H1 (cell line): Measurements from ENCODE around the gene SYNRG. TPM values are rescaled to one million over a fixed set of nuclear protein-coding genes. Genes with fewer than 3 reads are reported as not detected.

Source experiments
- CTCF ChIA-PET: fragments of 300-600 bp; sonication (Branson Sonifier 250); formaldehyde crosslinking; loops from one replicate; lab custom pipeline; 2021; ENCODE audit not compliant: partially characterized antibody; lab: Charles Lee
- POLR2A ChIA-PET: fragments of 300-600 bp; sonication (Branson Sonifier 250); formaldehyde crosslinking; loops from one replicate; lab custom pipeline; 2021; ENCODE audit warnings: inconsistent platforms; ENCODE audit not compliant: partially characterized antibody; lab: Charles Lee
- DNase-seq, 2 experiments: peaks; one replicate each; pipeline versions ENCODE4 v3.0.0 to v3.0.0-alpha.2; 2010 to 2022; ENCODE audit warnings: low spot score in 2 of 2, low read depth in 1 of 2, mixed read lengths in 1 of 2
- FAIRE-seq: peaks from 2 replicates; lab custom pipeline; 2011; peaks lifted over from hg19 to GRCh38; lab: Jason Lieb, UNC
- H2AFZ ChIP-seq: 2 replicates; pipeline ENCODE4 v1.8.1; 2012; ENCODE audit warnings: low read length, inconsistent platforms
- H2AK5ac ChIP-seq: 2 replicates; pipeline ENCODE4 v1.6.1; 2013; ENCODE audit warnings: low read depth, low read length
- H2BK120ac ChIP-seq: replicated peaks from 2 replicates; pipeline ENCODE3; 2013; ENCODE audit warnings: low read depth, low read length, inconsistent platforms
- H2BK12ac ChIP-seq: 2 replicates; pipeline ENCODE4 v1.6.1; 2013; ENCODE audit warnings: low read depth, low read length
- H2BK15ac ChIP-seq: 2 replicates; pipeline ENCODE4 v1.6.1; 2013; ENCODE audit warnings: low read length
- H2BK20ac ChIP-seq: 2 replicates; pipeline ENCODE4 v1.6.1; 2013; ENCODE audit warnings: low read length
- H2BK5ac ChIP-seq: 2 replicates; pipeline ENCODE4 v1.6.1; 2013; ENCODE audit warnings: low read depth, low read length
- H3K14ac ChIP-seq: 2 replicates; pipeline ENCODE4 v1.6.1; 2013; ENCODE audit warnings: inconsistent platforms; ENCODE audit not compliant: insufficient read length
- H3K18ac ChIP-seq: 2 replicates; pipeline ENCODE4 v1.6.1; 2013; ENCODE audit warnings: low read length; ENCODE audit errors: extremely low read depth
- H3K23ac ChIP-seq: 2 replicates; pipeline ENCODE4 v1.6.1; 2013; ENCODE audit warnings: inconsistent platforms; ENCODE audit not compliant: insufficient read length
- H3K23me2 ChIP-seq: 2 replicates; pipeline ENCODE4 v1.6.1; 2013; ENCODE audit warnings: low read depth, low read length
- H3K27ac ChIP-seq: 2 replicates; pipeline ENCODE4 v1.6.1; 2011; ENCODE audit warnings: low read depth, low read length, inconsistent platforms
- H3K27me3 ChIP-seq, 4 experiments: replicated peaks in 1 of 4; 1 replicate in 1 of 4; 2 replicates in 3 of 4; pipeline versions ENCODE4 v1.6.1 to v1.8.1; 2011 to 2013; ENCODE audit warnings: low read length in 3 of 4, mild to moderate bottlenecking in 3 of 4, inconsistent platforms in 2 of 4, mixed read lengths in 2 of 4, moderate library complexity in 1 of 4; ENCODE audit not compliant: control insufficient read depth in 3 of 4, insufficient read depth in 3 of 4; ENCODE audit errors: extremely low read depth in 1 of 4
- H3K36me3 ChIP-seq, 4 experiments: 2 replicates each; pipeline versions ENCODE4 v1.6.1 to v1.8.1; 2011 to 2013; ENCODE audit warnings: mild to moderate bottlenecking in 4 of 4, low read length in 3 of 4, moderate library complexity in 2 of 4, control low read depth in 1 of 4, inconsistent platforms in 1 of 4; ENCODE audit not compliant: insufficient read depth in 4 of 4, control insufficient read depth in 2 of 4
- H3K4ac ChIP-seq: replicated peaks from 2 replicates; pipeline ENCODE3; 2013; ENCODE audit warnings: low read length, low read depth, mixed read lengths, inconsistent platforms; ENCODE audit not compliant: insufficient read length
- H3K4me1 ChIP-seq, 4 experiments: replicated peaks in 1 of 4; 1 replicate in 1 of 4; 2 replicates in 3 of 4; pipeline versions ENCODE4 v1.6.1 to v1.8.1; 2011 to 2013; ENCODE audit warnings: low read length in 3 of 4, inconsistent platforms in 2 of 4, mixed read lengths in 1 of 4; ENCODE audit not compliant: insufficient read depth in 4 of 4, control insufficient read depth in 3 of 4
- H3K4me2 ChIP-seq, 2 experiments: 2 replicates each; pipeline versions ENCODE4 v1.6.1 to v1.8.1; 2011 to 2013; ENCODE audit warnings: low read depth in 2 of 2, low read length in 2 of 2, control low read depth in 1 of 2, inconsistent platforms in 1 of 2, mild to moderate bottlenecking in 1 of 2; ENCODE audit not compliant: insufficient read depth in 1 of 2
- H3K4me3 ChIP-seq, 4 experiments: fragments of 200-600, 300-600 bp in 1 of 4; sonication (generic), shearing (Covaris generic), sonication (Bioruptor Twin) in 1 of 4; 2 replicates each; pipeline versions ENCODE4 v1.5.1 to v1.8.1; 2011 to 2016; ENCODE audit warnings: low read length in 4 of 4, low read depth in 3 of 4, control low read depth in 2 of 4, inconsistent platforms in 2 of 4, mild to moderate bottlenecking in 2 of 4, mixed read lengths in 1 of 4, moderate library complexity in 1 of 4; ENCODE audit not compliant: insufficient read depth in 2 of 4; ENCODE audit errors: extremely low read depth in 1 of 4
- H3K56ac ChIP-seq: replicated peaks from 2 replicates; pipeline ENCODE3; 2013; ENCODE audit warnings: low read depth, mild to moderate bottlenecking, mixed read lengths, low read length, inconsistent platforms; ENCODE audit not compliant: insufficient read length
- H3K79me1 ChIP-seq: 2 replicates; pipeline ENCODE4 v1.6.1; 2013; ENCODE audit warnings: low read depth, low read length, control low read depth
- H3K79me2 ChIP-seq, 2 experiments: 2 replicates each; pipeline versions ENCODE4 v1.6.1 to v1.8.1; 2012 to 2013; ENCODE audit warnings: low read length in 2 of 2, mild to moderate bottlenecking in 2 of 2, inconsistent platforms in 1 of 2; ENCODE audit not compliant: insufficient read depth in 2 of 2, control insufficient read depth in 1 of 2
- H3K9ac ChIP-seq, 4 experiments: replicated peaks in 1 of 4; 1 replicate in 1 of 4; 2 replicates in 3 of 4; pipeline versions ENCODE4 v1.6.1 to v1.8.1; 2011 to 2013; ENCODE audit warnings: low read depth in 3 of 4, low read length in 3 of 4, control low read depth in 2 of 4, mild to moderate bottlenecking in 2 of 4, moderate library complexity in 2 of 4, inconsistent platforms in 1 of 4; ENCODE audit errors: extremely low read depth in 1 of 4
- H3K9me3 ChIP-seq, 2 experiments: 2 replicates each; pipeline versions ENCODE4 v1.6.1 to v1.8.1; 2012 to 2013; ENCODE audit warnings: mild to moderate bottlenecking in 2 of 2, moderate library complexity in 2 of 2, control low read depth in 1 of 2, inconsistent platforms in 1 of 2, low read depth in 1 of 2, low read length in 1 of 2, mixed read lengths in 1 of 2; ENCODE audit not compliant: insufficient read depth in 2 of 2
- H4K20me1 ChIP-seq, 2 experiments: replicated peaks in 1 of 2; 2 replicates each; pipeline versions ENCODE3 to v1.8.1; 2011 to 2013; ENCODE audit warnings: inconsistent platforms in 2 of 2, low read length in 2 of 2, mild to moderate bottlenecking in 1 of 2; ENCODE audit not compliant: insufficient read depth in 2 of 2, control insufficient read depth in 1 of 2
- H4K5ac ChIP-seq: 2 replicates; pipeline ENCODE4 v1.6.1; 2013; ENCODE audit warnings: low read length, low read depth, mixed read lengths, inconsistent platforms; ENCODE audit not compliant: insufficient read length
- H4K8ac ChIP-seq: 2 replicates; pipeline ENCODE4 v1.8.0; 2013; ENCODE audit warnings: mild to moderate bottlenecking, moderate library complexity, low read length, inconsistent platforms; ENCODE audit not compliant: insufficient read depth; ENCODE audit errors: extremely low read depth
- H4K91ac ChIP-seq: replicated peaks from 2 replicates; pipeline ENCODE3; 2013; ENCODE audit warnings: low read length, mixed read lengths, inconsistent platforms; ENCODE audit not compliant: insufficient read length
- BACH1 ChIP-seq: IDR thresholded peaks from 2 replicates; pipeline ENCODE4 v1.6.1; 2012; ENCODE audit warnings: low read length, improper control_type of control experiment
- BRCA1 ChIP-seq: IDR thresholded peaks from 2 replicates; pipeline ENCODE4 v1.6.1; 2012; ENCODE audit warnings: low read depth, low read length, improper control_type of control experiment
- CBX5 ChIP-seq: fragments of 300-800, 300-1000 bp; sonication (generic); IDR thresholded peaks from 2 replicates; pipeline ENCODE4 v1.7.1; 2016; ENCODE audit warnings: antibody characterized with exemption, low read length, low read depth
- CHD2 ChIP-seq: IDR thresholded peaks from 2 replicates; pipeline ENCODE4 v1.6.1; 2012; ENCODE audit warnings: low read length, improper control_type of control experiment
- JUN ChIP-seq: IDR thresholded peaks from 2 replicates; pipeline ENCODE4 v1.6.1; 2011; ENCODE audit warnings: low read depth, mild to moderate bottlenecking, improper control_type of control experiment, low read length
- NRF1 ChIP-seq: IDR thresholded peaks from 2 replicates; pipeline ENCODE4 v1.6.1; 2011; ENCODE audit warnings: mild to moderate bottlenecking, low read depth, low read length, improper control_type of control experiment
- POLR2AphosphoS5 ChIP-seq: IDR thresholded peaks from 2 replicates; pipeline ENCODE4 v1.6.1; 2011; ENCODE audit warnings: low read depth, low read length
- POU5F1 ChIP-seq: IDR thresholded peaks from 2 replicates; pipeline ENCODE4 v1.6.1; 2011; ENCODE audit warnings: low read depth, mild to moderate bottlenecking, low read length, moderate library complexity
- WGBS, 2 experiments: shearing (Covaris generic) in 1 of 2; methylation state at CpG; one replicate each; pipeline versions ENCODE4 v1.1.6 to v1.1.7; 2013 to 2015; ENCODE audit warnings: low lambda C conversion rate in 2 of 2, mixed read lengths in 2 of 2, inconsistent platforms in 1 of 2, low coverage in 1 of 2, missing lambda C conversion rate in 1 of 2; ENCODE audit not compliant: insufficient replicate concordance in 2 of 2, insufficient coverage in 1 of 2, insufficient read length in 1 of 2; ENCODE audit errors: extremely low coverage in 1 of 2, missing lambda C conversion rate in 1 of 2; 5-methylcytosine and 5-hydroxymethylcytosine counted together
- polyA plus RNA-seq, 7 experiments: library from polyadenylated mRNA; depleted of rRNA in 3 of 7; stranded (reverse) in 5 of 7; unstranded in 2 of 7; fragments of >200 nt in 5 of 7; fragments of 200-250 nt in 2 of 7; gene quantifications; 1 replicate in 5 of 7; 2 replicates in 1 of 7; 4 replicates in 1 of 7; pipeline versions ENCODE4 v1.2.1 to v1.2.3, GENCODE V29; 2011 to 2013; ENCODE audit warnings: missing spikeins in 2 of 7, mixed read lengths in 2 of 7
- total RNA-seq: library from RNA; stranded (reverse); fragmentation: NEBNext Ultra II Directional; extraction: Animal tissue kit (Norgen Biotek cat#: 25700); gene quantifications from 2 replicates; pipeline ENCODE4 v1.2.1, GENCODE V29; 2021

Gene SYNRG
- total and polyA plus RNA-seq, 2 of the 8 experiments (the other 6 are each of a cell fraction or from before 2014, with no cell fraction given), result 7.7 to 31.7 TPM

- Histone ChIP-seq H3K79me1 (no peaks in the 10 kb centered on the region), H3K79me2 (no peaks in the 10 kb centered on the region), H2BK20ac (no peak overlapping the region), H3K4me2 (no peak overlapping the region), H2AK5ac (no peak overlapping the region), H2BK120ac (no peak overlapping the region), H3K4ac (no peak overlapping the region), H3K56ac (no peak overlapping the region), H3K18ac (no peak overlapping the region), H2BK5ac (no peak overlapping the region), H4K91ac (no peak overlapping the region), H2BK15ac (no peak overlapping the region), H4K8ac (no peak overlapping the region), H3K14ac (no peak overlapping the region), H4K20me1 (no peaks in the 10 kb centered on the region), H2BK12ac (no peak overlapping the region), H3K27me3 (no peaks in the 10 kb centered on the region), H3K27ac (no peak overlapping the region), H3K4me1 (peaks cover 0 to 3% (median under 1%) of the 10 kb centered on the region in 4 experiments; a peak in 3 of 7 replicates), H4K5ac (no peak overlapping the region), H3K9ac (no peak overlapping the region), H3K23me2 (peaks cover 1% of the 10 kb centered on the region; the same call in 1 of the 2 replicates), H3K9me3 (no peaks in the 10 kb centered on the region), H2AFZ (no peak overlapping the region), H3K23ac (no peak overlapping the region), H3K4me3 (no peak overlapping the region), H3K36me3 (no peaks in the 10 kb centered on the region)
- POLR2A ChIA-PET, result interaction anchor here (0.9 to 1.6 kb wide), 2 partner anchors 10 to 13 kb away, joined by 3 to 4 read pairs; no protein-coding TSS in a partner anchor
- TF ChIP-seq CHD2, result no peak
- TF ChIP-seq POU5F1, result no peak
- TF ChIP-seq CBX5, result no peak
- no peak for TF ChIP-seq BACH1
- no peak for TF ChIP-seq BRCA1
- no peak for TF ChIP-seq POLR2AphosphoS5
- no peak for TF ChIP-seq JUN
- TF ChIP-seq NRF1, result no peak
- DNase-seq (no peak), FAIRE-seq (no peak)
- CTCF ChIA-PET, result interaction anchor here (0.9 to 1.2 kb wide), 4 partner anchors 8 to 117 kb away, joined by 3 to 4 read pairs (median 3); no protein-coding TSS in a partner anchor
- 89% methylated on average over 1 of the region's 1 CpG; no CpG with 5 or more reads in 1 of the 2 experiments for WGBS, 2 experiments
Observed at GRCh38 chr17:37657202-37657601, 48.0 kb upstream of the SYNRG start.
